Stimulated activated naive CD4-positive, alpha-beta T cell (primary cell): ENCODE measurements around the gene MECR.

ENCODE experiments used
- DNase-seq, 6 experiments: peaks; one replicate each; lab custom pipeline; 2025; lab: John Stamatoyannopoulos, UW

The MECR gene

GRCh38 chr1:29202053-29202452 lies 28.7 kb downstream of the MECR start:
- DNase-seq = no peak

DNA sequence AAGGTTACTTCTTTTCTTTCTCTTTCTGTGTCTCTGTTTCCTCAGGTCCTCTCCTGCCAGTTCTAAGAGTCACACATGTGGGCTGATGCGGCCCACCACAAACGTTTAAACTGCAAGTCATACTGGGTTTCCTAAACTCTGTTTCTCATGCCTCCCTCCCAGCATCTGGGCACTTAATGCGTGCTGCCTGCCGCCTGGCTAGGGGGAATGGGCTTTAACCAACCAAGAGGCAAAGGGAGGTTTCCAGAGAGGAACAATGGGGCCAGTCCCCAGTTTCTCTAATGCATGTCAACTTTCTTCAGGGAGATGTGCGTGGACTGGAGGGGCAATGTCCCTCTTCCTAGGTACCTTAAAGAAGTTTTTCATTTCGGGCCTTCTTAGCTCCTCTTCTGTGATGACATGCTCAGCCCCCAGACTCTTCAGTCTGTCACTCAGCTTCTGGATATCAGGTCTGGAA lies 29.1 kb downstream of the MECR start:
- DNase-seq = no peak

GRCh38 chr1:29200906-29201594 lies 29.7 kb downstream of the MECR start:
- DNase-seq = no peak

DNA sequence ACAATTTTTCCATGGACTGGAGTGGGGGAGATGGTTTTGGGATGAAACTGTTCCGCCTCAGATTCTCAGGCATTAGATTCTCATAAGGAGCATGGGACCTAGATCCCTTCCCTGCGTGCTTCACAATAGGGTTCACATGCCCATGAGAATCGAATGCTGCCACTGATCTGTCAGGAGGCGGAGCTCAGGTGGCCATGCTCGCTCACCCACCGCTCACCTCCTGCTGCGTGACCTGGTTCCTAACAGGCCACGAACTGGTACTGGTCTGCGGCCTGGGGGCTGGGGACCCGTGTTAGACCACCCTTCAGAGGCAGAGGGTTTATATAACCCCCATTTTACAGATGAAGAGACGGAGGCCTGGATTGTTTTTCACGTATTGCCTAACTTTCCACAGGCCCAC lies 32.7 kb downstream of the MECR start:
- no peak for DNase-seq

GRCh38 chr1:29197590-29197924 lies 33.2 kb downstream of the MECR start:
- peak in 5 of 6 experiments; percentile 2 to 35 (median 8) for DNase-seq

DNA sequence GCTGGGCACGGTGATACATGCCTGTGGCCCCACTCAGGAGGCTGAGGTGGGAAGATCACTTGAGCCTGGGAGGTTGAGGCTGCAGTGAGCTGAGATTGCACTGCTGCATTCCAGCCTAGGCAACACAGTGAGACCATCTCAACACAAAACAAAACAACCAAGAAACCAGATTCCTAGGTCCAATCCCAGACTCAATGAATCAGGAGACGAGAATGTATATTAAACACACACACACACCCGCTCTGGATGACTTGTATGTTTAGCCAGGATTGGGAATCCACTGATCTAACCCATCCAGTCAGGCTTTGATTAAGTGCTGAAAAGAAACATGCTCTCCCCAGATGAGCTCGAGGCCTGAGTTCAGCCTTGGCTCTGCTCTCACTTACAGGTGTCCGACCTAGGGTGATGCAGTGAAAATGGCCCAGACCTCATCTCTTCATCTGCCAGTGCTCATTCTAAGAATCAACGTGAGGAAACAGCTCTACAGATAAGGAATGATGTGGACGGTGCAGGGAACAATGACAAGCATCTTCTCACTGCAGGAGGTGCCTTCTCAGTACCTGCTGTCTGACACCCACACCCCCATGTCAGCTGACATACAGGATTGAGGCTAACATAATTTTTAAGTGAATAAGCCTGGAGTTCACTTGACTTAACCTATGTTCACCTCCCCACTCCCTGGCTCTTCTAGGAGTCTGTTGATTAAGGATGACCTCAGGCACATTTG lies 33.7 kb downstream of the MECR start:
- DNase-seq = no peak

- no peak for DNase-seq
Observed at GRCh38 chr1:29195881-29196291, 34.8 kb downstream of the MECR start.

GRCh38 chr1:29193879-29194455 lies 36.8 kb downstream of the MECR start:
- DNase-seq = no peak

GRCh38 chr1:29190718-29191117 lies 40.0 kb downstream of the MECR start:
- no peak for DNase-seq

DNA sequence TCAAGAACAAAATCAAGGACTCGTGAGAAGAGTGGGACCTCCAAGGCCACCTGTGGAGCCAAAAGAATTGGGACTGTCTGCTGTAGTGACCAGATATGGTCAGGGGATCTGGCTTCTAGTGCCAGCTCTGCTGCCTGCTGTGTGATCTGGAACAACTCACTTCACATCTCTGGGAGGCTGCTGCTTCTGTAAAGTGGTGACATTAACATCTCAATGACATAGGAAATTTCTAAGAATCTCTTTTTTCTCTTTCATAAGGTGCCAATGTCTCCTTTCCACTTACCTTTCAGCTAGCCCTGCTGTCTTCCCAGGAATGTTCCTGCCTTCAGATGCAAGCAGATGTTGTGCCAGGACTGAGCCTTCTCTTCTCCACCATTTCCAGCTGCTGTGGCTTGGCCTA lies 44.0 kb downstream of the MECR start:
- DNase-seq = no peak

DNA sequence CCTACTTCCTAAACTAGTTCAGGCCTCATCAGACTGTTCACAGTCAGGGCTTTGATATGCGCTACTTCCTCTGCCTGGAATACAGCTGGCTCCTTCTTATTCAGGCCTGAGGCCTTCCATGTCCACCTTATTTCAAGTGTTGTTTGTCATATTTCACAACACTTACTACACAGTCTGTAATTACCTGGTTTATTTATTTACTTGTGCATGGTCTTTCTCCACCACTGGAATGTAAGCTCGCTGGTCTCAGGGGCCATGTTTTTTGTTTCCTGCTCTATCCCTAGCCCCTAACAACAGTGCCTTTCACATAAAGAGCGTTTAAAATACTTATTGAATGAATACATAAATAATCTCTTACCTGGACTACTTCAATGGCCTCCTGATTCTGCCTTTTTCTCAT lies 44.5 kb downstream of the MECR start:
- DNase-seq = no peak

GRCh38 chr1:29183287-29183686 lies 47.4 kb downstream of the MECR start:
- no peak for DNase-seq

GRCh38 chr1:29181413-29182225 lies 49.1 kb downstream of the MECR start, which contains the start of gene SRSF4:
SRSF4 (minus strand) TSS chr1:29181900; CDS start chr1:29181752, 148 bp downstream.
- peak; percentile 95 to 98 (median 97) for DNase-seq

GRCh38 chr1:29180497-29181412 lies 50.0 kb downstream of the MECR start:
- DNase-seq = no peak

DNA sequence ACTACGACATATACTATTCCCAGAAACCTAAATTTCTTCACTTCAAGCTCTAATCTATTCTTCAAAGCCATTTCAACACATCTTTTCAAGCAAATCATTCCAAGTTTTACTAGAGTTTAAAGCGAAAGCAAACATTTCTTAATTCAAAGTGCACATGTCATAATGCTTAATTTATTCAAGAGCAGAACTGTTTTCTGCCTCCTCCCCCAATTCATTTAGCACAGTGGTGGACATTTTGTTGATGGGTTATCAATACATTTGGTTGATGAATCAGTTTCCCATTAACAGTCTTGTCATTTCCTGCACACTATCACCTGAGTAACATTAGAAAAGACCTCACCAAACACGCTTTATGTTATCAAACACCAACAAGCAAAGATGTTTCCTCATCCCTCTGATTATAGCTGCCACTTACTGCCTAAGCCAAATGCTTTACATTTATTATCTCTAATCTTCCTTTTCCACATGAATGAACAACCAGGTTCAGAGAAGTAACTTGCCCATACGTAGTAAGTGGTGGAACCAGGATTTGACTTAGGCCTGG lies 51.0 kb downstream of the MECR start:
- no peak for DNase-seq

GRCh38 chr1:29177022-29177705 lies 53.6 kb downstream of the MECR start:
- peak in 1 of 6 experiments; percentile 17 for DNase-seq

DNA sequence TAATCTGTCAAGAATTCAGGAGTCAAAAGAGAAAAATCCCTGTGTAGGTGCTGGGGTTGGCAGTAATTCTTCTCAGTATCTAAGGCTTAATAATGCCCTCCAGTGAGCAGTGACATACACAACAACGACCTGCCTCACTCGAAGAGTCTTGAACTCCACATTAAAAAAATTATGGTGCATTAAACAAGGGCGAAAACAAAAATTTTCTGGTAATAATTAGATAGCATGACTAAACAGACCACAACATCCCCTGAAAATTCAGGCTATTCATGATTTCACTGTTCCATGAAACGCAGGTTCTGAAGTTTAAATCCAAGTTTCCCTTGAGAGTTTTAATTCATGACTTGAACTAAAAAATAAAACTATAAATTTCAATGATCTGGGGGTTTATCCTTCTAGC lies 54.2 kb downstream of the MECR start:
- no peak for DNase-seq

GRCh38 chr1:29172415-29172939 lies 58.3 kb downstream of the MECR start:
- no peak for DNase-seq

- DNase-seq = no peak
Observed at GRCh38 chr1:29171521-29171920, 59.2 kb downstream of the MECR start.

DNA sequence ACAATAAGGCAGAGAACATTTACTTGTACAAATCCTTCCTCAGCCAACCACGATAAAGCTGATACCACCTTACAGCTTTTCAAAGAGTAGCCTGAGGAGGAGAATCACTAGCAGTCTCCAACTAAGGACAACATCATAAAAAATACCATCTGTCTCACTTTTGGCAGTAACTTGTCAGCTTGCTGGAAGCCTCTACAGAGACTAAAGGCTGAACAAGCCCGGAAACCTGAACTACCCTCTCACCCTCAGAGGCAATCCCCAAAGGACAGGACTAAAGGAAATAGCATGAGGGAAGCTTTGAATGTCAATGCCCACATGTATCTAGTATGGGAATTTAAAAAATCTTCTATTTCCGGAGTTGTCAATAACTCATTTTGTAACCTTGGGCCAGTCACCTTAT lies 59.6 kb downstream of the MECR start:
- no peak for DNase-seq
